Calu3 (cell line): ENCODE measurements around the gene KRTAP5-5. TPM values are rescaled to one million over a fixed set of nuclear protein-coding genes. Genes with fewer than 3 reads are reported as not detected.

Source experiments
- BruUV-seq: library from RNA; stranded (reverse); fragments of 400-500 nt; replicated peaks from 2 replicates; lab custom pipeline; 2021; lab: Mats Ljungman, UMichigan
- CTCF ChIA-PET: fragments of 300-600 bp; sonication (Branson Sonifier 250); formaldehyde crosslinking; loops from one replicate; lab custom pipeline; 2022; ENCODE audit warnings: antibody characterized with exemption; lab: Charles Lee
- DNase-seq: peaks from one replicate; pipeline ENCODE4 v3.0.0; 2022
- H3K27ac Mint-ChIP-seq: one replicate; pipeline ENCODE4 v1.8.0; 2022; ENCODE audit warnings: mixed read lengths; ENCODE audit not compliant: unreplicated experiment
- H3K27me3 Mint-ChIP-seq: one replicate; pipeline ENCODE4 v1.8.0; 2022; ENCODE audit warnings: mixed read lengths; ENCODE audit not compliant: unreplicated experiment
- H3K36me3 Mint-ChIP-seq: one replicate; pipeline ENCODE4 v1.8.0; 2022; ENCODE audit warnings: mild to moderate bottlenecking, moderate library complexity, mixed read lengths; ENCODE audit not compliant: insufficient read depth, unreplicated experiment
- H3K4me1 Mint-ChIP-seq: one replicate; pipeline ENCODE4 v1.8.0; 2022; ENCODE audit warnings: mild to moderate bottlenecking, low read depth, mixed read lengths; ENCODE audit not compliant: unreplicated experiment
- H3K4me3 Mint-ChIP-seq: one replicate; pipeline ENCODE4 v1.8.0; 2022; ENCODE audit warnings: mild to moderate bottlenecking, low read depth, moderate library complexity, mixed read lengths; ENCODE audit not compliant: unreplicated experiment
- H3K9me3 Mint-ChIP-seq: one replicate; pipeline ENCODE4 v1.8.0; 2022; ENCODE audit warnings: low read depth, mixed read lengths; ENCODE audit not compliant: unreplicated experiment
- intact Hi-C: fragments of 100-400 bp; cut with micrococcal nuclease; formaldehyde crosslinking; loops from one replicate; pipeline ENCODE4 v1.10.0; 2022; ENCODE audit not compliant: unreplicated experiment
- total RNA-seq: library from RNA; stranded (reverse); gene quantifications from 2 replicates; pipeline ENCODE4 v1.2.3, GENCODE V29; 2022
- TF ChIP-seq, protein P1 (sequence below): fragments of 200-600 bp; IDR thresholded peaks from one replicate; pipeline ENCODE4 v1.8.0; 2022; ENCODE audit warnings: antibody characterized with exemption; ENCODE audit not compliant: unreplicated experiment

KRTAP5-5 gene
- total RNA-seq, 1 experiment from 2014 or later: not detected

DNA sequence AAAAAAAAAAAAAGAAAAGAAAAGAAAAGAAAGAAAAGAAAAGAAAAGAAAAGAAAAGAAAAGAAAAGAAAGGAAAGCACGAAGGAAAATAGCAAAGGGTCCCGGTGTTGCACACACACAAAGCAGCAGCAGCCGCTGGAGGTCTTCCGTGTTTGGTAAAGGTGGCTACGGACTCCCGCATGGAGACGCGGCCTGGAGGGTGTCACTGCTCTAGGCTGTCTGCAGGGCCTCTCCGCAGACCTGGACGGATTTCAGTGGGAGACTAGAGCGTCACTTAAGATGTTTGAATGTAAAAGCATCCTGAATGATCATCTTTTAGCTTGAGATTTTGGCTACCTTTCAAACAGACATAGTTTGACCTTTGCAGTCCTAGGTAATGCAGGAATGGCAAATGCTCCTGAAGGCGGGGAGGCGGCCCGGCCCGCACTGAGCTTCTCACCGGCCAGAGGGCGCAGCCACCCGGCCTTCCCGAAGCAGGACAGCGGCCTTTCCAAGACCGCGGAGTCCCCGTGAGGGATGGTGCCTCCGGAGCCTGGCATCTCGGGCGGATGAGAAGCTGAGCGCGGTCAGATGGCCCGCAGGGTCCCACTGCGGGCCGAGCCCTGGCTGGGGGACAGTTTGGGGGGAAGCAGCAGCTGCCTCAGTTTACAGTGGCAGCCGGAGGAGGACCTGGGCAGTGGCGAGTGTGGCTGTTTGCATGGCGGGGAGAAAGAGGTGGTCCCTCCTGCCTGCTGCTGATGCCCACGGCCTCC lies 18.5 kb downstream of the KRTAP5-5 start:
- BruUV-seq: no TSS peak
- intact Hi-C loops: no loop called here
- Mint-ChIP-seq H3K4me3 (no peak overlapping the region), H3K36me3 (no peaks in the 10 kb centered on the region), H3K27ac (no peak overlapping the region), H3K4me1 (no peaks in the 10 kb centered on the region), H3K9me3 (no peaks in the 10 kb centered on the region), H3K27me3 (peaks cover 76% of the 10 kb centered on the region)
- CTCF ChIA-PET: interaction anchor here (0.6 to 0.7 kb wide), 2 partner anchors 27 to 73 kb away, joined by 3 read pairs; no protein-coding TSS in a partner anchor
- TF ChIP-seq, protein P1, sequence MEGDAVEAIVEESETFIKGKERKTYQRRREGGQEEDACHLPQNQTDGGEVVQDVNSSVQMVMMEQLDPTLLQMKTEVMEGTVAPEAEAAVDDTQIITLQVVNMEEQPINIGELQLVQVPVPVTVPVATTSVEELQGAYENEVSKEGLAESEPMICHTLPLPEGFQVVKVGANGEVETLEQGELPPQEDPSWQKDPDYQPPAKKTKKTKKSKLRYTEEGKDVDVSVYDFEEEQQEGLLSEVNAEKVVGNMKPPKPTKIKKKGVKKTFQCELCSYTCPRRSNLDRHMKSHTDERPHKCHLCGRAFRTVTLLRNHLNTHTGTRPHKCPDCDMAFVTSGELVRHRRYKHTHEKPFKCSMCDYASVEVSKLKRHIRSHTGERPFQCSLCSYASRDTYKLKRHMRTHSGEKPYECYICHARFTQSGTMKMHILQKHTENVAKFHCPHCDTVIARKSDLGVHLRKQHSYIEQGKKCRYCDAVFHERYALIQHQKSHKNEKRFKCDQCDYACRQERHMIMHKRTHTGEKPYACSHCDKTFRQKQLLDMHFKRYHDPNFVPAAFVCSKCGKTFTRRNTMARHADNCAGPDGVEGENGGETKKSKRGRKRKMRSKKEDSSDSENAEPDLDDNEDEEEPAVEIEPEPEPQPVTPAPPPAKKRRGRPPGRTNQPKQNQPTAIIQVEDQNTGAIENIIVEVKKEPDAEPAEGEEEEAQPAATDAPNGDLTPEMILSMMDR: no peak
- DNase-seq: no peak

DNA sequence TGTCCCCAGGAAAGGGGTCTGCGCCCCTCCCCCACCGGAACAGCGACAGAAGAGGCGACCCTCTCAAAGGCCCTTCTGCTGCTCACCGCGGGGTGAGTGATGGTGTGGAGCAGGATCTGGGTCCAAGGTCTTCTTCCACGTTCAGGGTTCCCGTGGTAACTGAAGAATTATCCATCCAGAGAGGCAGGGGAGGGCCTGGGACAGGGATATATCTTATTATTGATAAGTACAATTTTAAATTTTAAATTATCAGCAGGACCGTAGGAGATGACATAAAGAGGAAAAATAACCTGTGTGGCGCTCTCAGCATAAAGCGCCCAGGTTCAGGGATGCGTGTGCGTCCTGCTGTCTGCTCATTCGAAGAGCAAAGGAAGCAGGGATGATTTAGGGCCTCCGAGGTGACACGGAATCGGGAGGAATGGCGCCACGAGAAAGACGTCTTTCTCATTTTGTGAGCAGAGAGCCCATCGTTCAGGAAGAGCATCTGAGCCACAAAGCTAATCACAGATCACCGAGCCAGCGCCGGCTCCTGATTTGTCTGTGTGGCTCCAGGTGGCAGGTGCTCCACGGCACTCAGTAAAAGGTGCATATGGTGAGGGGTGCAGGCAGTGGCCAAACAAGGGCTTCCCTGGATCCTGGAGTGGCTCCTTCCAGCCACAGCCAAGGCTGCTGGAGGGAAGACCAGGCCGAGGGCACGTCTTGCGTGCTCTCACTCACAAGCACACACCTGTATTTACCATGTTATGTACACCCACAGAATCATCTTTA lies 19.3 kb downstream of the KRTAP5-5 start:
- DNase-seq: no peak
- H3K9me3 Mint-ChIP-seq: no peaks in the 10 kb centered on the region
- H3K36me3 Mint-ChIP-seq: no peaks in the 10 kb centered on the region
- H3K27ac Mint-ChIP-seq: no peak overlapping the region
- H3K4me1 Mint-ChIP-seq: no peaks in the 10 kb centered on the region
- TF ChIP-seq, protein P1: no peak
- no peak overlapping the region for H3K4me3 Mint-ChIP-seq
- H3K27me3 Mint-ChIP-seq: peaks cover 73% of the 10 kb centered on the region
- CTCF ChIA-PET: no interaction called here
- BruUV-seq: no TSS peak
- intact Hi-C loops: no loop called here

DNA sequence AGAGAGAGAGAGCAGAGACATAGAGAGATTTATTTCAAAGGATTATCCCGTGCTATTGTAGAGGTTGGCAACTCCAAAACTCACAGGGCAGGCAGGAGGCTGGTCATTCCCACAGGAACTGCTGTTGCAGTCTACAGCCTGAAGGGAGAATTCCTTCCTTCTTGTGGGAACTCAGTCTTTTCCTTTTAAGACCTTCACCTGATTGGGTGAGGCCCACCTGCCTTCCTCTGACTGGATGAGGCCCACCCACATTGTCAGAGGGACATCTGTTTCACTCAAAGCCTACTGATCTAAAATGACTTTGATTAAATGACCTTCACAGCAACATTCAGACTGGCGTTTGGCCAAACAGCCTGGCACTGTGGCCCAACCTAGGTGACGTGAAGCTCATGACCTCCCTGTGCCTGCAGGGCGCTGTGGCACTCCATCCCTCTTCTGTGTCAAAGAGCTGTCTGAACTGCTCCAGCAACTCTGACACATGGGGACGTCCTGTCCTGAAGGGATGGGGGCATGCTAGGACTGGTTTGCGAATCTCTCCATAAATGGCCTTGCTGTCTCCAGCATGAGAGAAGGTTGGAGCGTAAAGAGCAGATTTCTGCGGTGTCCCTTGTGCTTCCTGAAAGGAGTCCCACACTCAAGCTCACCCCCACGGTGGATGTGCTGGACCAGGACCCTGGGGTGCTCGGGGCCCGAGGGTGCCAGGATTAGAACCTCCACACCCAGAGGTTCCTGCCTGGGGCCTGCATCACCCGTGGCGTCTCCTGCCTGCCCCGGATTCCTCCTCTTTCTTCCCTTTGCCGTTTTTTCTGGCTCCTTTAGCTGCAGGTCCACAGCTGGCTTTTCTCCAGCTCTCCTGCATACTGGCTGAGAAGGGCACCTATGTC lies 20.7 kb downstream of the KRTAP5-5 start:
- intact Hi-C loops: loop anchor here (5.0 kb wide), 1 partner anchor 502 kb away; no protein-coding TSS in a partner anchor
- DNase-seq: no peak
- no peak overlapping the region for H3K27ac Mint-ChIP-seq
- TF ChIP-seq, protein P1: no peak
- no peaks in the 10 kb centered on the region for H3K9me3 Mint-ChIP-seq
- CTCF ChIA-PET: no interaction called here
- peaks cover 73% of the 10 kb centered on the region for H3K27me3 Mint-ChIP-seq
- no peak overlapping the region for H3K4me3 Mint-ChIP-seq
- no peaks in the 10 kb centered on the region for H3K4me1 Mint-ChIP-seq
- no TSS peak for BruUV-seq
- no peaks in the 10 kb centered on the region for H3K36me3 Mint-ChIP-seq

DNA sequence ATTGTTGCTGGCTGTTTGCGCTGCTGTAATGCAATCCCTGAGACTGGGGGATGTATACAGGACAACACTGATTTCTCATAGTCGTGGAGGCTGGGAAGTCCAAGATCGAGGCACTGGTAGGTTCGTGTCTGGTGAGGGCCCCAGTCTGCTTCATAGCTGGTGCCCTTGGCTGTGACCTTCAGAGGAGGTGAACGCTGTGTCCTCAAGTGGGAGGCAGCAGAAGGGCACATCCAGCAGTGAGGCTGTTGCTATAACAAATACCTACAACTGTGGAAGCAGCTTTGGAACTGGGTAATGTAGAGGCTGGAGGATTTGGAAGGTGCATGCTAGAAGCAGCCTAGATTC lies 21.3 kb downstream of the KRTAP5-5 start:
- CTCF ChIA-PET: no interaction called here
- BruUV-seq: no TSS peak
- H3K4me1 Mint-ChIP-seq: no peaks in the 10 kb centered on the region
- H3K36me3 Mint-ChIP-seq: no peaks in the 10 kb centered on the region
- DNase-seq: no peak
- TF ChIP-seq, protein P1: no peak
- H3K9me3 Mint-ChIP-seq: no peaks in the 10 kb centered on the region
- intact Hi-C loops: loop anchor here (5.0 kb wide), 1 partner anchor 501 kb away; no protein-coding TSS in a partner anchor
- H3K27ac Mint-ChIP-seq: no peak overlapping the region
- H3K27me3 Mint-ChIP-seq: peaks cover 73% of the 10 kb centered on the region
- no peak overlapping the region for H3K4me3 Mint-ChIP-seq
